K562 (cell line): ENCODE measurements around the gene CYSRT1. TPM values are rescaled to one million over a fixed set of nuclear protein-coding genes. Genes with fewer than 3 reads are reported as not detected.
A peak's percentile ranks its signal among the peaks of the same experiment; 100 is the strongest.

Experiments
- CHD4 ChIP-seq: fragments of 200-600 bp; sonication (generic); IDR thresholded peaks from 3 replicates; pipeline ENCODE4 v1.6.1; 2012; ENCODE audit warnings: low read depth, mild to moderate bottlenecking, mixed read lengths, low read length, inconsistent platforms; ENCODE audit not compliant: insufficient read depth, insufficient replicate concordance, poor library complexity, severe bottlenecking
- FOXK2 ChIP-seq, 2 experiments: fragments of 450-650 bp; IDR thresholded peaks in 1 of 2; conservative IDR thresholded peaks in 1 of 2; 2 replicates each; pipeline ENCODE4 v1.6.1; 2016; ENCODE audit warnings: low read depth in 2 of 2, mild to moderate bottlenecking in 1 of 2
- HDAC1 ChIP-seq, 2 experiments: fragments of 450-650 bp; IDR thresholded peaks; 2 replicates each; pipeline ENCODE4 v1.6.1; 2016 to 2017; ENCODE audit warnings: inconsistent platforms in 1 of 2, mild to moderate bottlenecking in 1 of 2, moderate library complexity in 1 of 2
- HNRNPL ChIP-seq: fragments of 200-400 bp; formaldehyde crosslinking; IDR thresholded peaks from 2 replicates; pipeline ENCODE4 v1.6.1; 2017; ENCODE audit warnings: low read depth, mild to moderate bottlenecking, low read length
- KDM1A ChIP-seq, 2 experiments: fragments of 450-650 bp; IDR thresholded peaks; 2 replicates each; pipeline ENCODE4 v1.6.1; 2016; ENCODE audit warnings: mild to moderate bottlenecking in 2 of 2
- MEF2D ChIP-seq: conservative IDR thresholded peaks from 2 replicates; pipeline ENCODE4 v1.6.1; 2016; ENCODE audit warnings: low read depth, missing genetic modification characterization, missing compliant biosample characterization
- PHB ChIP-seq: fragments of 250-450 bp; sonication (Bioruptor Pico); IDR thresholded peaks from 2 replicates; pipeline ENCODE4 v1.5.0; 2021
- POLR2AphosphoS5 ChIP-seq: IDR thresholded peaks from 2 replicates; pipeline ENCODE4 v1.6.1; 2011; ENCODE audit warnings: mild to moderate bottlenecking, low read depth, low read length, moderate library complexity; ENCODE audit not compliant: control insufficient read depth, insufficient read depth
- SAP30 ChIP-seq: fragments of 200-600 bp; sonication (generic); IDR thresholded peaks from 2 replicates; pipeline ENCODE4 v1.6.1; 2012; ENCODE audit warnings: borderline replicate concordance, low read depth, mild to moderate bottlenecking, moderate library complexity, low read length, control low read depth, inconsistent platforms; ENCODE audit not compliant: insufficient read depth, poor library complexity, severe bottlenecking
- SP1 ChIP-seq: sonication (generic); formaldehyde crosslinking; IDR thresholded peaks from 2 replicates; pipeline ENCODE4 v1.8.1; 2022; ENCODE audit warnings: mild to moderate bottlenecking, missing genetic modification reagents
- TEAD1 ChIP-seq, 2 experiments: fragments of 450-650 bp in 1 of 2; sonication (generic) in 1 of 2; formaldehyde crosslinking; IDR thresholded peaks; 2 replicates each; pipeline versions ENCODE4 v1.4.0 to v1.8.0; 2020 to 2022; ENCODE audit warnings: mild to moderate bottlenecking in 2 of 2, missing genetic modification reagents in 1 of 2
- TFE3 ChIP-seq: fragments of 450-650 bp; formaldehyde crosslinking; IDR thresholded peaks from 2 replicates; pipeline ENCODE4 v1.4.0; 2020; ENCODE audit warnings: mild to moderate bottlenecking, mixed read lengths
- YBX1 ChIP-seq: fragments of 450-650 bp; IDR thresholded peaks from 2 replicates; pipeline ENCODE4 v1.7.1; 2016; ENCODE audit warnings: mild to moderate bottlenecking
- ZNF282 ChIP-seq: sonication (generic); formaldehyde crosslinking; IDR thresholded peaks from 2 replicates; pipeline ENCODE4 v1.8.1; 2023; ENCODE audit warnings: missing genetic modification reagents
- ZNF449 ChIP-seq: fragments of 250-450 bp; sonication (Bioruptor Pico); IDR thresholded peaks from 2 replicates; pipeline ENCODE4 v1.8.0; 2022; ENCODE audit warnings: moderate library complexity, mild to moderate bottlenecking, inconsistent platforms
- ZNF785 ChIP-seq: fragments of 250-450 bp; sonication (Bioruptor Pico); IDR thresholded peaks from 2 replicates; pipeline ENCODE4 v1.4.0; 2020; ENCODE audit warnings: mild to moderate bottlenecking
- ZNF79 ChIP-seq: fragments of 250-450 bp; sonication (Bioruptor Pico); IDR thresholded peaks from 2 replicates; pipeline ENCODE4 v1.4.0; 2020; ENCODE audit warnings: low read depth, mild to moderate bottlenecking, moderate library complexity
- ZSCAN32 ChIP-seq: fragments of 450-650 bp; formaldehyde crosslinking; IDR thresholded peaks from 2 replicates; pipeline ENCODE4 v1.4.0; 2020; ENCODE audit warnings: mild to moderate bottlenecking, moderate library complexity
- polyA plus RNA-seq, 8 experiments: library from polyadenylated mRNA; depleted of rRNA in 4 of 8; stranded (reverse) in 5 of 8; unstranded in 3 of 8; fragments of >200 nt; fragmentation: Nextera tagmentation in 2 of 8; fragmentation: Illumina TruSeq in 1 of 8; extraction: Ambion mirVana in 2 of 8; extraction: Trizol in 1 of 8; gene quantifications; 2 replicates each; pipeline versions ENCODE4 v1.2.1 to v1.2.3, GENCODE V29; 2011 to 2014; ENCODE audit warnings: inconsistent platforms in 1 of 8, missing spikeins in 1 of 8
- total RNA-seq, 7 experiments: library from RNA; depleted of rRNA in 6 of 7; stranded (reverse); fragments of >200 nt in 6 of 7; fragmentation: Illumina TruSeq in 2 of 7; extraction: Trizol in 2 of 7; gene quantifications; 2 replicates each; pipeline versions ENCODE4 v1.2.1 to v1.2.3, GENCODE V29; 2011 to 2021; ENCODE audit warnings: low replicate concordance in 1 of 7
- TF ChIP-seq, protein P1 (sequence below): sonication (generic); IDR thresholded peaks from 2 replicates; pipeline ENCODE4 v1.6.1; 2016
- TF ChIP-seq, protein P2 (sequence below): sonication (generic); formaldehyde crosslinking; IDR thresholded peaks from 2 replicates; pipeline ENCODE4 v1.8.1; 2023; ENCODE audit warnings: mild to moderate bottlenecking, missing genetic modification reagents

Gene CYSRT1
- total and polyA plus RNA-seq, 9 of the 15 experiments (the other 6 are each of a cell fraction or from before 2014, with no cell fraction given) = 0.04 to 1.4 (median 0.42) TPM; not detected in 3

DNA sequence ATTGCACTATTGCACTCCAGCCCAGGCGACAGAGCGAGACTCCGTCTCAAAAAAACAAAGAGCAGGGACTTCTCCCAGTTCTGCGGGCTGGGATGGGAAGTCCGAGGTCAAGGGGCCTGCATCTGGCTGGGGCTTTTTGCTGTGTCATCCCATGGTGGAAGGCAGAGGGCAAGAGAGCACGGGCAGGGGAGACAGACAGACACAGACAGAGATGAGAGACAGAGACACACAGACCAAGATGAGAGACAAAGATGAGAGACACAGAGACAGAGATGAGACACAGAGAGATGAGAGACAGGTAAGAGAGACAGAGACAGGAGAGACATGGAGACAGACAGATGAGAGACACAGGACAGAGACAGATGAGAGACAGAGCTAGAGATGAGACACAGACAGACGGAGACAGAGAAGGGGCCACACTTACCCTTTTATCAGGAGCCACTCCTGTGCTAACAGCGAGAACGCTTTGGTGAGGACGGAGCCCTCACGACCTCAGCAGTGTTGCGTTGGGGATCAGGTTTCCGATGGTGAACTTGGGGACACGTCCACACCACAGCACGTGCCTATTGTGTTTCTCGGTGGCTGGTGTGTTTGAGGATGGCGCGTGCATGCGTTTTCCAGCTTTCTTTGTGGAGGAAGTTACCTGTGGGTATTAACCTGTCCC is 43.7 kb downstream of the CYSRT1 start (continued):
- TF ChIP-seq SP1 (no peak), TFE3 (no peak), PHB (no peak), MEF2D (tag) (peak; percentile 68; the same call in 1 of the 2 replicates), HNRNPL (no peak), ZNF449 (CRISPR knock-in tag) (no peak), POLR2AphosphoS5 (no peak), SAP30 (no peak), ZSCAN32 (CRISPR knock-in tag) (no peak), CHD4 (no peak), YBX1 (no peak), KDM1A (IDR thresholded peaks at IDR 0.05) (peak; percentile 58 to 78), TEAD1 (CRISPR knock-in tag; IDR thresholded peaks at IDR 0.05) (0 out of 4 replicates have a peak, but pooled peaks of 1 of the 2 experiments have one; percentile 36), ZNF79 (CRISPR knock-in tag) (no peak), FOXK2 (conservative IDR thresholded peaks at IDR 0.05 in 1 of 2, IDR thresholded peaks at IDR 0.05 in 1 of 2; ENCODE audit: low read depth in 2 of 2) (peak; percentile 58 to 59; a peak in 2 of 4 replicates), HDAC1 (IDR thresholded peaks at IDR 0.05) (peak in 1 of 2 experiments; percentile 93; a peak in 2 of 4 replicates), ZNF282 (no peak), ZNF785 (CRISPR knock-in tag) (no peak)
- TF ChIP-seq, protein P1, sequence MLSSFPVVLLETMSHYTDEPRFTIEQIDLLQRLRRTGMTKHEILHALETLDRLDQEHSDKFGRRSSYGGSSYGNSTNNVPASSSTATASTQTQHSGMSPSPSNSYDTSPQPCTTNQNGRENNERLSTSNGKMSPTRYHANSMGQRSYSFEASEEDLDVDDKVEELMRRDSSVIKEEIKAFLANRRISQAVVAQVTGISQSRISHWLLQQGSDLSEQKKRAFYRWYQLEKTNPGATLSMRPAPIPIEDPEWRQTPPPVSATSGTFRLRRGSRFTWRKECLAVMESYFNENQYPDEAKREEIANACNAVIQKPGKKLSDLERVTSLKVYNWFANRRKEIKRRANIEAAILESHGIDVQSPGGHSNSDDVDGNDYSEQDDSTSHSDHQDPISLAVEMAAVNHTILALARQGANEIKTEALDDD = no peak
- TF ChIP-seq, protein P2, sequence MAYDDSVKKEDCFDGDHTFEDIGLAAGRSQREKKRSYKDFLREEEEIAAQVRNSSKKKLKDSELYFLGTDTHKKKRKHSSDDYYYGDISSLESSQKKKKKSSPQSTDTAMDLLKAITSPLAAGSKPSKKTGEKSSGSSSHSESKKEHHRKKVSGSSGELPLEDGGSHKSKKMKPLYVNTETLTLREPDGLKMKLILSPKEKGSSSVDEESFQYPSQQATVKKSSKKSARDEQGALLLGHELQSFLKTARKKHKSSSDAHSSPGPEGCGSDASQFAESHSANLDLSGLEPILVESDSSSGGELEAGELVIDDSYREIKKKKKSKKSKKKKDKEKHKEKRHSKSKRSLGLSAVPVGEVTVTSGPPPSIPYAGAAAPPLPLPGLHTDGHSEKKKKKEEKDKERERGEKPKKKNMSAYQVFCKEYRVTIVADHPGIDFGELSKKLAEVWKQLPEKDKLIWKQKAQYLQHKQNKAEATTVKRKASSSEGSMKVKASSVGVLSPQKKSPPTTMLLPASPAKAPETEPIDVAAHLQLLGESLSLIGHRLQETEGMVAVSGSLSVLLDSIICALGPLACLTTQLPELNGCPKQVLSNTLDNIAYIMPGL = no peak
